ENCODE measurements around the gene ROBO1. TPM values are rescaled to one million over a fixed set of nuclear protein-coding genes. Genes with fewer than 3 reads are reported as not detected.

ROBO1 gene
- total and polyA plus RNA-seq, 2 of the 13 experiments (the other 11 are each of a cell fraction or from before 2014, with no cell fraction given): 52.2 to 71.0 TPM

DNA sequence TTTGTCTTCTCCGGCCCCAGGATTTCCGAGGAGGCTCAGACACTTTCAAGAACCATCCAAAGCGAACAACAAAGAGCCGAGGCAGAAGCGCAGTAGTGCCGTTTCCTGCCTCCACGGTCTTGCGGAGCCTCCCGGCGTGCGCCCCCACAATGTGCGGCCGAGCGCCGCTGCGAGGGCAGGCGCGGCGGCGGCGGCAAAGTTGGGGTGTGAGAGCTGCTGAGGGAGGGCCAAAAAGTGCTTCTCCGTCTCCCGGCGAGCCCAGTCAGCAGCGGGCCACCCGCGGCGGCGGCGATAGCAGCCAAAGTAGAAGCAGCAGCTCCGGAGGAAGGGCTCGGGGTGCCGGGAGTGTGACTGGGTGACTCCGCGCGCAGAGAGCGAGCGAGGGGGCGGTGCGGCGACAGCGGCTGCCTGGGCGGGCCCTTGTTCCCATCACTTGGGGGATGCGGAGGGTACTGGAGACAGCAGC is 749.1 kb downstream of the ROBO1 start (continued):
- no peak for TF ChIP-seq CBX2 (IDR thresholded peaks at IDR 0.05; ENCODE audit: low read depth, low read length)
- TF ChIP-seq CBX2 (CRISPR knock-in tag; IDR thresholded peaks at IDR 0.05; ENCODE audit: low read depth): no peak
- TF ChIP-seq DPF2 (CRISPR knock-in tag; IDR thresholded peaks at IDR 0.05; ENCODE audit: borderline replicate concordance, low read depth): no peak
- peak; percentile 60; the same call in 1 of the 2 replicates for TF ChIP-seq GABPB1 (CRISPR knock-in tag; IDR thresholded peaks at IDR 0.05)
- 0 out of 2 replicates have a peak, but pooled peaks have one; percentile 35 for TF ChIP-seq NFKB2 (CRISPR knock-in tag; IDR thresholded peaks at IDR 0.05; ENCODE audit: borderline replicate concordance)
- no peak for TF ChIP-seq ZNF549 (CRISPR knock-in tag; IDR thresholded peaks at IDR 0.05)
- no peak for TF ChIP-seq ZNF296 (CRISPR knock-in tag; conservative IDR thresholded peaks at IDR 0.05)
- TF ChIP-seq ZFP36 (IDR thresholded peaks at IDR 0.05; ENCODE audit: borderline replicate concordance, low read depth, low read length, partially characterized antibody): no peak
- TF ChIP-seq CBFB (CRISPR knock-in tag; IDR thresholded peaks at IDR 0.05): no peak
- TF ChIP-seq ZNF326 (CRISPR knock-in tag; IDR thresholded peaks at IDR 0.05; ENCODE audit: borderline replicate concordance): no peak
- no peak for TF ChIP-seq ZNF431 (CRISPR knock-in tag; IDR thresholded peaks at IDR 0.05; ENCODE audit: borderline replicate concordance, low read depth)
- TF ChIP-seq ZNF235 (CRISPR knock-in tag; IDR thresholded peaks at IDR 0.05; ENCODE audit: borderline replicate concordance): no peak
- TF ChIP-seq ZBTB3 (CRISPR knock-in tag; IDR thresholded peaks at IDR 0.05; ENCODE audit: borderline replicate concordance, low read depth): 0 out of 2 replicates have a peak, but pooled peaks have one; percentile 34
- no peak for TF ChIP-seq ZNF816 (CRISPR knock-in tag; IDR thresholded peaks at IDR 0.05; ENCODE audit: borderline replicate concordance)
- 0 out of 2 replicates have a peak, but pooled peaks have one; percentile 15 for TF ChIP-seq ZNF121 (CRISPR knock-in tag; IDR thresholded peaks at IDR 0.05)
- TF ChIP-seq SMC3 (IDR thresholded peaks at IDR 0.05; ENCODE audit: low read length): no peak
- no peak for TF ChIP-seq RFXANK (CRISPR knock-in tag; IDR thresholded peaks at IDR 0.05)
- no peak for TF ChIP-seq CCDC6 (CRISPR knock-in tag; IDR thresholded peaks at IDR 0.05)
- TF ChIP-seq MIER3 (CRISPR knock-in tag; IDR thresholded peaks at IDR 0.05; ENCODE audit: borderline replicate concordance): no peak
- TF ChIP-seq GTF3A (CRISPR knock-in tag; conservative IDR thresholded peaks at IDR 0.05): no peak
- TF ChIP-seq MXI1 (IDR thresholded peaks at IDR 0.05; ENCODE audit: borderline replicate concordance, low read depth, low read length): no peak
- TF ChIP-seq STAT5B (CRISPR knock-in tag; IDR thresholded peaks at IDR 0.05): no peak
- no peak for TF ChIP-seq JDP2 (CRISPR knock-in tag; IDR thresholded peaks at IDR 0.05; ENCODE audit: borderline replicate concordance)
- no peak for TF ChIP-seq KDM6A (CRISPR knock-in tag; IDR thresholded peaks at IDR 0.05; ENCODE audit: low read depth)
- TF ChIP-seq ZBTB7B (CRISPR knock-in tag; IDR thresholded peaks at IDR 0.05): no peak; the same call in none of the 2 replicates
- TF ChIP-seq MEIS1 (CRISPR knock-in tag; IDR thresholded peaks at IDR 0.05; ENCODE audit: borderline replicate concordance): no peak
- TF ChIP-seq FOXJ3 (CRISPR knock-in tag; IDR thresholded peaks at IDR 0.05; ENCODE audit: borderline replicate concordance): no peak
- TF ChIP-seq ZMAT3 (CRISPR knock-in tag; conservative IDR thresholded peaks at IDR 0.05): 0 out of 2 replicates have a peak, but pooled peaks have one; percentile 42
- TF ChIP-seq TCF7L2 (IDR thresholded peaks at IDR 0.05; ENCODE audit: low read depth, low read length): no peak
- TF ChIP-seq TIGD3 (CRISPR knock-in tag; IDR thresholded peaks at IDR 0.05; ENCODE audit: borderline replicate concordance): no peak
- TF ChIP-seq ZNF33B (CRISPR knock-in tag; IDR thresholded peaks at IDR 0.05): no peak
- TF ChIP-seq, protein P1, sequence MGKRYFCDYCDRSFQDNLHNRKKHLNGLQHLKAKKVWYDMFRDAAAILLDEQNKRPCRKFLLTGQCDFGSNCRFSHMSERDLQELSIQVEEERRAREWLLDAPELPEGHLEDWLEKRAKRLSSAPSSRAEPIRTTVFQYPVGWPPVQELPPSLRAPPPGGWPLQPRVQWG (CRISPR knock-in tag; IDR thresholded peaks at IDR 0.05; ENCODE audit: borderline replicate concordance, low read depth): no peak
